H1 (cell line): ENCODE measurements around the gene ARHGAP8. TPM values are rescaled to one million over a fixed set of nuclear protein-coding genes. Genes with fewer than 3 reads are reported as not detected.

Experiments
- BACH1 ChIP-seq: IDR thresholded peaks from 2 replicates; pipeline ENCODE4 v1.6.1; 2012; ENCODE audit warnings: low read length, improper control_type of control experiment
- CEBPB ChIP-seq: IDR thresholded peaks from 2 replicates; pipeline ENCODE4 v1.6.1; 2012; ENCODE audit warnings: low read depth, low read length
- GABPA ChIP-seq: IDR thresholded peaks from 2 replicates; pipeline ENCODE4 v1.6.1; 2011; ENCODE audit warnings: mild to moderate bottlenecking, low read length, moderate library complexity, borderline replicate concordance; ENCODE audit not compliant: insufficient read depth
- MAFK ChIP-seq: IDR thresholded peaks from 2 replicates; pipeline ENCODE4 v1.6.1; 2012; ENCODE audit warnings: low read depth, mild to moderate bottlenecking, improper control_type of control experiment, low read length
- NANOG ChIP-seq: IDR thresholded peaks from 2 replicates; pipeline ENCODE4 v1.6.1; 2011; ENCODE audit warnings: low read length, low read depth, mild to moderate bottlenecking, inconsistent platforms; ENCODE audit not compliant: insufficient read depth, poor library complexity, severe bottlenecking
- SAP30 ChIP-seq: fragments of 300-600 bp; sonication (generic); IDR thresholded peaks from 2 replicates; pipeline ENCODE4 v1.7.1; 2012; ENCODE audit warnings: low read length, moderate library complexity, mild to moderate bottlenecking, inconsistent platforms; ENCODE audit not compliant: insufficient read depth, insufficient replicate concordance
- USF2 ChIP-seq: IDR thresholded peaks from 2 replicates; pipeline ENCODE4 v1.6.1; 2011; ENCODE audit warnings: low read length, improper control_type of control experiment
- polyA plus RNA-seq, 7 experiments: library from polyadenylated mRNA; depleted of rRNA in 3 of 7; stranded (reverse) in 5 of 7; unstranded in 2 of 7; fragments of >200 nt in 5 of 7; fragments of 200-250 nt in 2 of 7; gene quantifications; 1 replicate in 5 of 7; 2 replicates in 1 of 7; 4 replicates in 1 of 7; pipeline versions ENCODE4 v1.2.1 to v1.2.3, GENCODE V29; 2011 to 2013; ENCODE audit warnings: missing spikeins in 2 of 7, mixed read lengths in 2 of 7
- total RNA-seq: library from RNA; stranded (reverse); fragmentation: NEBNext Ultra II Directional; extraction: Animal tissue kit (Norgen Biotek cat#: 25700); gene quantifications from 2 replicates; pipeline ENCODE4 v1.2.1, GENCODE V29; 2021

Gene ARHGAP8
- total and polyA plus RNA-seq, 2 of the 8 experiments (the other 6 are each of a cell fraction or from before 2014, with no cell fraction given) = 35.6 to 47.7 TPM

GRCh38 chr22:44755417-44755816 lies 3.0 kb downstream of the ARHGAP8 start (continued):
- TF ChIP-seq USF2 (no peak), CEBPB (no peak), MAFK (no peak), GABPA (no peak), SAP30 (no peak), BACH1 (no peak), NANOG (no peak)
